Measurements from ENCODE around the gene RETREG3. TPM values are rescaled to one million over a fixed set of nuclear protein-coding genes. Genes with fewer than 3 reads are reported as not detected.

RETREG3 gene
- total and polyA plus RNA-seq, 9 of the 15 experiments (the other 6 are each of a cell fraction or from before 2014, with no cell fraction given), result 4.1 to 39.0 (median 16.9) TPM

DNA sequence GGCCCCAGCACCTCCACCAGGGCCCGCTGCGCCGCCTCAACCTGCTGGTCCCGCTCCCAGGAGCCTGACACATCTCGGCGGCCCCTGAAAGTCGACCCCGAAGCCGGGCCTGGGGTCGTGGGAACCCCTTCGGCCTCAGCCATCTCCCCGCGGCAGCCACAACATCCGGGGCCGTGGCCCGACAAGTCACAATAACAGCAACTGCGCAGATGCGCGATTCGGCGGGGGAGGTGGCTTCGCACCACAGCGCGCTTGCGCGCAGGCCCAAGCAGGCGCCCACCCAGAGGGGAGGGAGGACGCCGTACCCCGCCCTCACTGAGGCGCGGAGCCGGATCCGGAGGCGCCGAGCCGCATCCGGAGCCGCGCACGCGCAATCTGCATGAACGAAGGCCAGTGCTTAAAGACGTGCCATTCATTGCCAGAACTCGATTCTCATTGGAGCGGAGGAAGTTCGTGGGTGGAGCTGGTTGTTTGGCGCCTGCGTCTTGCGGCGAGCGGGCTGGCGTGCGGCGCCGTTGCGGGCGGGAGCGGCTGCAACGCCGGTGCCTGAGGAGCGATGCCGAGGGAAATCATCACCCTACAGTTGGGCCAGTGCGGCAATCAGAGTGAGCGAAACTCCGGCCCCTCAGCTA is at the start of gene RETREG3, which contains the start of gene TUBG1 (continued):
- TF ChIP-seq, protein P1, sequence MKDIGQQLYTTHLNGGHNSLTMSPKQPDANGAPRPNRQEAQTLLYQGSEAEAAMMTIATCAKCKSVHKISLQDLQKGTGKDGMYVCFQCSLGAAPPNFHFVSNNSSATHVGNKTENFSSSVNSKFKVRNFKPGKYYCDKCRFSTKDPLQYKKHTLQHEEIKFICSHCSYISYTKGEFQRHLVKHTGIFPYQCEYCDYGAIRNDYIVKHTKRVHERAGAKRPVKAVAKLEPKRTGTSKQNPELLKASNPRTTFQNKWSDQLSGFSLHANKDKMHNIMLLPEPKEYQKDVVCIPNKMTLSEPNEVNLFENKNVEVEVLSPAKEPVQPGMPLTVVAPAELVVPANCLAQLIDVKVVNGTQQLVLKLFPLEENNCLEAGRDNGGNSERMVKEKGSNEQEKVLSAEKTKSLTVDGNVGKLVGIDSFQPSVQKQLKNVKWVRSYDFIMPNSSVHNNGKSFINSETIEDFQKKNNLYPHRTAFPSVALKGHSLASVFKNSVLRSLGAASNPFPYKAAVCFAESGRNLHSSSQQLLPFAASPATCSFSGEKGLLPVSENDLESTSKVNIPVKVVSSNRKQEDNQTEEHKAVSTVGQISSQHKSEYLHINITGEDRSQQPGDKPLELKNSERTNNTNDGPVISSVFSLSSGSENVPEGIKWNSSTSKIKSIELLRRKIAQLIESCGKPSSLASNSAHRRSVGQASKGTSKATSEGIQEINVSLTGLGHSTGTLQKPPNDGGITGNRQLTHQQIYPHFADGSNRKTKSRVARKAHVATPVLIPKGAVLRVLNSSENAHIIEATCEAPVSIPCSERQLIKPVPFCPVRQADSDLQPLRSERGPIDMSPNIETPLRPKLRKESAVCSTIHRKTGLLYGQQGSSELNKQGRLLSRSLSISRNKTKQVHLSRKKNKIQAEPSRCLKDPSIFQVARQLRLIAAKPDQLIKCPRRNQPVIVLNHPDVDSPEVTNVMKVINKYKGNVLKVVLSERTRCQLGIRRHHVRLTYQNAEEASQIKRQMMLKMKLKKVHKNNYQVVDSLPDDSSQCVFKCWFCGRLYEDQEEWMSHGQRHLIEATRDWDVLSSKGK (CRISPR knock-in tag; IDR thresholded peaks at IDR 0.05), result no peak
- peak; percentile 54 for TF ChIP-seq SMAD4 (CRISPR knock-in tag; conservative IDR thresholded peaks at IDR 0.05)
- TF ChIP-seq RNF219 (CRISPR knock-in tag; IDR thresholded peaks at IDR 0.05), result no peak
- TF ChIP-seq PHF8 (IDR thresholded peaks at IDR 0.05; ENCODE audit: borderline replicate concordance, low read length), result peak; percentile 84; the same call in 1 of the 2 replicates
- no peak for TF ChIP-seq CBFA2T2 (conservative IDR thresholded peaks at IDR 0.05)
- TF ChIP-seq, protein P2, sequence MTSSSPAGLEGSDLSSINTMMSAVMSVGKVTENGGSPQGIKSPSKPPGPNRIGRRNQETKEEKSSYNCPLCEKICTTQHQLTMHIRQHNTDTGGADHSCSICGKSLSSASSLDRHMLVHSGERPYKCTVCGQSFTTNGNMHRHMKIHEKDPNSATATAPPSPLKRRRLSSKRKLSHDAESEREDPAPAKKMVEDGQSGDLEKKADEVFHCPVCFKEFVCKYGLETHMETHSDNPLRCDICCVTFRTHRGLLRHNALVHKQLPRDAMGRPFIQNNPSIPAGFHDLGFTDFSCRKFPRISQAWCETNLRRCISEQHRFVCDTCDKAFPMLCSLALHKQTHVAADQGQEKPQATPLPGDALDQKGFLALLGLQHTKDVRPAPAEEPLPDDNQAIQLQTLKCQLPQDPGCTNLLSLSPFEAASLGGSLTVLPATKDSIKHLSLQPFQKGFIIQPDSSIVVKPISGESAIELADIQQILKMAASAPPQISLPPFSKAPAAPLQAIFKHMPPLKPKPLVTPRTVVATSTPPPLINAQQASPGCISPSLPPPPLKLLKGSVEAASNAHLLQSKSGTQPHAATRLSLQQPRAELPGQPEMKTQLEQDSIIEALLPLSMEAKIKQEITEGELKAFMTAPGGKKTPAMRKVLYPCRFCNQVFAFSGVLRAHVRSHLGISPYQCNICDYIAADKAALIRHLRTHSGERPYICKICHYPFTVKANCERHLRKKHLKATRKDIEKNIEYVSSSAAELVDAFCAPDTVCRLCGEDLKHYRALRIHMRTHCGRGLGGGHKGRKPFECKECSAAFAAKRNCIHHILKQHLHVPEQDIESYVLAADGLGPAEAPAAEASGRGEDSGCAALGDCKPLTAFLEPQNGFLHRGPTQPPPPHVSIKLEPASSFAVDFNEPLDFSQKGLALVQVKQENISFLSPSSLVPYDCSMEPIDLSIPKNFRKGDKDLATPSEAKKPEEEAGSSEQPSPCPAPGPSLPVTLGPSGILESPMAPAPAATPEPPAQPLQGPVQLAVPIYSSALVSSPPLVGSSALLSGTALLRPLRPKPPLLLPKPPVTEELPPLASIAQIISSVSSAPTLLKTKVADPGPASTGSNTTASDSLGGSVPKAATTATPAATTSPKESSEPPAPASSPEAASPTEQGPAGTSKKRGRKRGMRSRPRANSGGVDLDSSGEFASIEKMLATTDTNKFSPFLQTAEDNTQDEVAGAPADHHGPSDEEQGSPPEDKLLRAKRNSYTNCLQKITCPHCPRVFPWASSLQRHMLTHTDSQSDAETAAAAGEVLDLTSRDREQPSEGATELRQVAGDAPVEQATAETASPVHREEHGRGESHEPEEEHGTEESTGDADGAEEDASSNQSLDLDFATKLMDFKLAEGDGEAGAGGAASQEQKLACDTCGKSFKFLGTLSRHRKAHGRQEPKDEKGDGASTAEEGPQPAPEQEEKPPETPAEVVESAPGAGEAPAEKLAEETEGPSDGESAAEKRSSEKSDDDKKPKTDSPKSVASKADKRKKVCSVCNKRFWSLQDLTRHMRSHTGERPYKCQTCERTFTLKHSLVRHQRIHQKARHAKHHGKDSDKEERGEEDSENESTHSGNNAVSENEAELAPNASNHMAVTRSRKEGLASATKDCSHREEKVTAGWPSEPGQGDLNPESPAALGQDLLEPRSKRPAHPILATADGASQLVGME (CRISPR knock-in tag; IDR thresholded peaks at IDR 0.05), result no peak; the same call in 1 of the 2 replicates
- no peak for TF ChIP-seq ETS2 (tag; IDR thresholded peaks at IDR 0.05; ENCODE audit: borderline replicate concordance, poor library complexity, severe bottlenecking)
- TF ChIP-seq TEAD4 (IDR thresholded peaks at IDR 0.05; ENCODE audit: low read length), result no peak
- TF ChIP-seq TEAD4 (CRISPR knock-in tag; IDR thresholded peaks at IDR 0.05; ENCODE audit: borderline replicate concordance), result no peak
